ENCODE results near the gene PLAAT3.
A peak's percentile ranks its signal among the peaks of the same experiment; 100 is the strongest.
"Not testable (repeated sequence)": the region's sequence is repeated elsewhere in the genome, so short reads cannot be mapped to it uniquely, and the experiment has no call there.

The PLAAT3 gene

GRCh38 chr11:63535734-63536133 is 78.5 kb downstream of the PLAAT3 start:
- no peak for DNase-seq

- no peak for DNase-seq
Measured at GRCh38 chr11:63534895-63535461, 79.3 kb downstream of the PLAAT3 start.

- DNase-seq, result no peak
Measured at GRCh38 chr11:63534076-63534475, 80.2 kb downstream of the PLAAT3 start.

- peak; percentile 72 for DNase-seq
Measured at GRCh38 chr11:63532799-63533475, 81.3 kb downstream of the PLAAT3 start.

GRCh38 chr11:63532117-63532516 is 82.1 kb downstream of the PLAAT3 start:
- DNase-seq, result no peak

- DNase-seq, result peak; percentile 75
Measured at GRCh38 chr11:63531074-63531792, 83.0 kb downstream of the PLAAT3 start.

GRCh38 chr11:63530021-63530420 is 84.2 kb downstream of the PLAAT3 start:
- DNase-seq, result no peak

- not testable (repeated sequence) for DNase-seq
Measured at GRCh38 chr11:63529373-63529772, 84.9 kb downstream of the PLAAT3 start.

- not testable (repeated sequence) for DNase-seq
Measured at GRCh38 chr11:63528729-63529278, 85.4 kb downstream of the PLAAT3 start.

GRCh38 chr11:63528156-63528555 is 86.1 kb downstream of the PLAAT3 start:
- DNase-seq, result not testable (repeated sequence)

GRCh38 chr11:63527667-63528066 is 86.6 kb downstream of the PLAAT3 start:
- DNase-seq, result no peak

Measured in islet precursor cell (in vitro differentiated cells).